HepG2 (cell line): Measurements from ENCODE around the gene P2RY6. TPM values are rescaled to one million over a fixed set of nuclear protein-coding genes. Genes with fewer than 3 reads are reported as not detected.

ENCODE experiments used
- ATAC-seq: fragments of 200-7000 bp; cut with Tn5 transposase; 3 replicates; pipeline ENCODE4 v1.9.1; 2020; ENCODE audit warnings: mild to moderate bottlenecking, moderate library complexity
- BruUV-seq: library from RNA; stranded (reverse); fragments of 400-500 nt; replicated peaks from 2 replicates; lab custom pipeline; 2021; lab: Mats Ljungman, UMichigan
- CTCF ChIA-PET: fragments of 300-600 bp; formaldehyde crosslinking; extraction: SDS; loops from one replicate; lab custom pipeline; 2021; ENCODE audit warnings: low total read pairs, inconsistent platforms, low intra/inter-chr PET ratio; lab: Yijun Ruan, JAX
- POLR2A ChIA-PET: fragments of 350-600 bp; sonication (Branson Sonifier 250); formaldehyde crosslinking; loops from one replicate; lab custom pipeline; 2020; ENCODE audit warnings: antibody characterized with exemption, inconsistent platforms; lab: Yijun Ruan, JAX
- DNase-seq: peaks from one replicate; pipeline ENCODE4 v3.0.0-alpha.2; 2015; ENCODE audit warnings: low spot score
- FAIRE-seq: peaks from 3 replicates; lab custom pipeline; 2011; peaks lifted over from hg19 to GRCh38; lab: Jason Lieb, UNC
- H2AFZ ChIP-seq: one replicate; pipeline ENCODE4 v1.6.1; 2011; ENCODE audit warnings: low read length, inconsistent platforms
- H3K27ac ChIP-seq: fragments of 300-600 bp; 3 replicates; pipeline ENCODE4 v1.8.0; 2011; ENCODE audit warnings: mixed run types, mild to moderate bottlenecking, mixed read lengths, low read length, inconsistent platforms; ENCODE audit not compliant: insufficient read depth; ENCODE audit errors: extremely low read length
- H3K27me3 ChIP-seq, 2 experiments: fragments of 200-600 bp in 1 of 2; 2 replicates in 1 of 2; 3 replicates in 1 of 2; pipeline versions ENCODE4 v1.6.0 to v1.8.0; 2011; ENCODE audit warnings: low read length in 2 of 2, mild to moderate bottlenecking in 2 of 2, moderate library complexity in 2 of 2, inconsistent platforms in 1 of 2; ENCODE audit not compliant: insufficient read depth in 2 of 2, control insufficient read depth in 1 of 2
- H3K36me3 ChIP-seq, 2 experiments: fragments of 200-600 bp in 1 of 2; replicated peaks in 1 of 2; 2 replicates in 1 of 2; 3 replicates in 1 of 2; pipeline versions ENCODE4 v1.5.1 to v1.8.0; 2011; ENCODE audit warnings: low read length in 2 of 2, inconsistent platforms in 1 of 2; ENCODE audit not compliant: insufficient read depth in 2 of 2, control insufficient read depth in 1 of 2
- H3K4me1 ChIP-seq: 2 replicates; pipeline ENCODE4 v1.5.1; 2012; ENCODE audit warnings: low read length, inconsistent platforms; ENCODE audit not compliant: insufficient read depth
- H3K4me2 ChIP-seq: 2 replicates; pipeline ENCODE4 v1.6.0; 2011; ENCODE audit warnings: low read depth, low read length, inconsistent platforms
- H3K4me3 ChIP-seq, 3 experiments: fragments of 200-600 bp in 1 of 3; sonication (generic), shearing (Covaris generic) in 1 of 3; replicated peaks in 1 of 3; 2 replicates each; pipeline ENCODE4 v1.5.1; 2011 to 2016; ENCODE audit warnings: low read length in 3 of 3, inconsistent platforms in 2 of 3, low read depth in 2 of 3, mild to moderate bottlenecking in 2 of 3, control low read depth in 1 of 3, mixed read lengths in 1 of 3; ENCODE audit not compliant: insufficient read depth in 1 of 3
- H3K79me2 ChIP-seq: one replicate; pipeline ENCODE4 v1.6.1; 2011; ENCODE audit warnings: low read length, inconsistent platforms; ENCODE audit not compliant: insufficient read depth
- H3K9ac ChIP-seq: 2 replicates; pipeline ENCODE4 v1.6.0; 2011; ENCODE audit warnings: mild to moderate bottlenecking, low read depth, low read length, inconsistent platforms; ENCODE audit not compliant: insufficient read depth
- H3K9me3 ChIP-seq: 2 replicates; pipeline ENCODE4 v1.5.1; 2012; ENCODE audit warnings: mild to moderate bottlenecking, low read length
- H4K20me1 ChIP-seq: 2 replicates; pipeline ENCODE4 v1.6.0; 2011; ENCODE audit warnings: inconsistent platforms, mild to moderate bottlenecking, low read length, moderate library complexity; ENCODE audit not compliant: insufficient read depth
- ELK4 ChIP-seq: sonication (generic); formaldehyde crosslinking; IDR thresholded peaks from 2 replicates; pipeline ENCODE4 v1.9.0; 2021; ENCODE audit warnings: missing genetic modification reagents, borderline replicate concordance
- EP300 ChIP-seq, 3 experiments: sonication (generic) in 1 of 3; formaldehyde crosslinking in 1 of 3; IDR thresholded peaks; 2 replicates each; pipeline versions ENCODE4 v1.5.1 to v1.6.1; 2011 to 2020; ENCODE audit warnings: low read depth in 2 of 3, low read length in 2 of 3, borderline replicate concordance in 1 of 3, improper control_type of control experiment in 1 of 3, mild to moderate bottlenecking in 1 of 3, missing genetic modification reagents in 1 of 3, moderate library complexity in 1 of 3
- PAX8 ChIP-seq: sonication (generic); formaldehyde crosslinking; IDR thresholded peaks from 2 replicates; pipeline ENCODE4 v1.8.0; 2022; ENCODE audit warnings: mild to moderate bottlenecking, missing genetic modification reagents, borderline replicate concordance
- POLR2AphosphoS5 ChIP-seq: IDR thresholded peaks from 2 replicates; pipeline ENCODE4 v1.6.1; 2012; ENCODE audit warnings: low read depth, low read length
- TAF15 ChIP-seq: fragments of 200-400 bp; formaldehyde crosslinking; IDR thresholded peaks from one replicate; pipeline ENCODE4 v1.6.1; 2018; ENCODE audit warnings: mild to moderate bottlenecking, low read depth, low read length; ENCODE audit not compliant: poor library complexity, severe bottlenecking
- ZBTB42 ChIP-seq: sonication (generic); formaldehyde crosslinking; IDR thresholded peaks from 2 replicates; pipeline ENCODE4 v1.5.0; 2020; ENCODE audit warnings: mild to moderate bottlenecking, missing genetic modification reagents
- ZNF292 ChIP-seq: sonication (generic); formaldehyde crosslinking; IDR thresholded peaks from 2 replicates; pipeline ENCODE4 v1.8.1; 2022; ENCODE audit warnings: mild to moderate bottlenecking, low read depth, missing genetic modification reagents, borderline replicate concordance
- ZNF431 ChIP-seq: sonication (generic); formaldehyde crosslinking; IDR thresholded peaks from 2 replicates; pipeline ENCODE4 v1.9.0; 2022; ENCODE audit warnings: missing genetic modification reagents, low read depth, mild to moderate bottlenecking, borderline replicate concordance
- WGBS: methylation state at CpG from one replicate; pipeline ENCODE4 v1.1.6; 2017; ENCODE audit warnings: low lambda C conversion rate; 5-methylcytosine and 5-hydroxymethylcytosine counted together
- in situ Hi-C: cut with HindIII; loops from 2 replicates; pipeline ENCODE4 v1.10.0; 2017; ENCODE audit warnings: low pct_unique_long_range_greater_than_20kb; ENCODE audit not compliant: extremely low pct_ligation_motif_present
- intact Hi-C: fragments of 100-400 bp; cut with micrococcal nuclease; formaldehyde crosslinking; loops from one replicate; pipeline ENCODE4 v1.10.0; 2022; ENCODE audit not compliant: unreplicated experiment
- polyA plus RNA-seq, 8 experiments: library from polyadenylated mRNA; depleted of rRNA in 3 of 8; stranded (reverse) in 7 of 8; unstranded in 1 of 8; fragments of >200 nt; fragmentation: Illumina TruSeq in 4 of 8; extraction: Trizol in 4 of 8; gene quantifications; 2 replicates each; pipeline versions ENCODE4 v1.2.1 to v1.2.3, GENCODE V29; 2011 to 2016; ENCODE audit warnings: low read depth in 4 of 8, missing spikeins in 1 of 8, mixed read lengths in 1 of 8; ENCODE audit not compliant: insufficient read depth in 1 of 8
- total RNA-seq, 5 experiments: library from RNA; depleted of rRNA; stranded (reverse); fragments of >200 nt; fragmentation: Illumina TruSeq; extraction: Trizol; gene quantifications; 2 replicates each; pipeline ENCODE4 v1.2.3, GENCODE V29; 2016; ENCODE audit warnings: low read depth in 1 of 5

The P2RY6 gene
- total and polyA plus RNA-seq, 2 of the 13 experiments (the other 11 are each of a cell fraction or from before 2014, with no cell fraction given) = 0.09 to 0.29 TPM

- DNase-seq (no peak), FAIRE-seq (no peak), ATAC-seq (no peak)
- no peak overlapping the region for H3K4me2 ChIP-seq
- no peak overlapping the region for H3K4me3 ChIP-seq
- no peak overlapping the region for H3K27ac ChIP-seq
- POLR2A ChIA-PET = no interaction called here
- TF ChIP-seq ZNF431 (CRISPR knock-in tag) (no peak), ZNF292 (CRISPR knock-in tag) (no peak), TAF15 (no peak), ZBTB42 (CRISPR knock-in tag) (no peak), PAX8 (CRISPR knock-in tag) (no peak), POLR2AphosphoS5 (no peak), ELK4 (CRISPR knock-in tag) (no peak), EP300 (IDR thresholded peaks at IDR 0.05; ENCODE audit: low read depth in 2 of 2, low read length in 2 of 2) (no peak), EP300 (CRISPR knock-in tag; IDR thresholded peaks at IDR 0.05; ENCODE audit: borderline replicate concordance) (no peak)
- H2AFZ ChIP-seq = no peak overlapping the region
- no peaks in the 10 kb centered on the region for H3K36me3 ChIP-seq
- CTCF ChIA-PET = no interaction called here
- in situ Hi-C loops = no loop called here
- intact Hi-C loops = no loop called here
- H3K79me2 ChIP-seq = no peaks in the 10 kb centered on the region
- H3K4me1 ChIP-seq = no peaks in the 10 kb centered on the region
- 63% methylated on average over 6 of the region's 18 CpGs for WGBS
- no peak overlapping the region for H3K9ac ChIP-seq
- no peaks in the 10 kb centered on the region for H4K20me1 ChIP-seq
- BruUV-seq = no TSS peak
- no peaks in the 10 kb centered on the region for H3K9me3 ChIP-seq
- peaks cover 8 to 33% of the 10 kb centered on the region in 2 experiments; a peak in 3 of 5 replicates for H3K27me3 ChIP-seq
Observed at GRCh38 chr11:73297231-73297590, 25.1 kb downstream of the P2RY6 start.
